GM18526 (cell line): ENCODE data around the gene ARG2.

ENCODE experiments used
- POLR2A ChIP-seq: IDR thresholded peaks from 3 replicates; pipeline ENCODE4 v1.6.1; 2011; ENCODE audit not compliant: insufficient read length; ENCODE audit errors: extremely low read depth

The ARG2 gene

GRCh38 chr14:67695394-67695949 is 75.8 kb downstream of the ARG2 start, which contains the start of gene RDH11:
Gene RDH11, minus strand, starts transcription at chr14:67695764. Its CDS starts 61 bp downstream, at chr14:67695703.
- TF ChIP-seq POLR2A = peak; percentile 90

- no peak for TF ChIP-seq POLR2A
These were observed 77.3 kb downstream of the ARG2 start for GRCh38 chr14:67697006-67697405.

DNA sequence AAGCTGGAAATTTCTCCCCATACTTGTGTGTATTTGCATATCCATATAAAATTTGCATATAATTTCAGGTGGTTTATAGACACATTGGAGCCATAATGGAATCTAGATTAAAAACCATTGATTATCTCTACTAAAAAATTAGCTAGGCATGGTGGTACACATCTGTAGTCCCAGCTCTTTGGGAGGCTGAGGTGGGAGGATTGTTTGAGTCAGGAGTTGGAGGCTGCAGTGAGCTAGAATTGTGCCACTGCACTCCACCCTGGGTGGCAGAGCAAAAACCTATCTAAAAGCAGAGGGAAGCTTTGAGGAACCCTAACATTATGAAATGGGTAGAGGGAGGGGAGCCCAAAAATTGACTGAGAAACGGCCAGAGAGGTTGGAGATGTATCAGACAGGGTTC is 78.5 kb downstream of the ARG2 start:
- TF ChIP-seq POLR2A = no peak
